ENCODE data around the gene ASIC3.
"Not testable (repeated sequence)": the region's sequence is repeated elsewhere in the genome, so short reads cannot be mapped to it uniquely, and the experiment has no call there.

ASIC3 gene

DNA sequence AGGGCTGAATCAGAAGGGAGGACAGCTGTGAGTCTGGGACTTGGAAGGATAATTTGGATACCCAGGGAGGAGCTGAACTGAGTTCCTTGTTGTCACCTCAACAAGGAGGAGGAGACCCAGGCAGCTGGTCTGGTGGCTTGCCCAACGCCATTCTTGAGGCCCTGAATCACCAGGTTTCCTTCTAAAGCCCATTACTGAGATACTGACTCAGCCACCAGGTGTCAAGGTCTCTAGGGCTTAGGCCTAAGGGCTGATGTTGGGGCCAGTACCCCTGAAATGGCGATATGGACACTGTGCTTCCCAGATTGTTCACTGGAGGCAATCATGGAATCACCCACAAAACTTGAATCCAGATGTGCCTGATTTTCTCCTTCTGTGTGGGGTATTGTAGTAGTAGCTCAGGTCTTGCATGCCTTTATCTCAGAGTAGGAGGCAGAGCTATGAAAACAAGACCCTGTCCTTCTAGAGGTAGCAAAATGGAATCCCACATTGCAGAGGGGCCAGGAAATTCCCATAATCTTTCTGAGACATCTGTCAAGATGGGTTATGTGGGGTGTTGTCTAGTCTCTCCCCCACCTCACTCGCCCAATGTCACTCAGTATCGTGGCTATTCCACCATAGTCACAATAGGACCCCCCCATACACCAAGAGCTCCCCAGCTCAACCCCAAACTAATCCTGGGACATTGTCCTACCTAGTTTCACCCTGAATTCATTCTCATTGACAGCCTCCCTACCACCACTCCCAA lies 22.2 kb upstream of the ASIC3 start:
- no peak for DNase-seq (ENCODE audit: low read depth)
- TF ChIP-seq, protein P1, sequence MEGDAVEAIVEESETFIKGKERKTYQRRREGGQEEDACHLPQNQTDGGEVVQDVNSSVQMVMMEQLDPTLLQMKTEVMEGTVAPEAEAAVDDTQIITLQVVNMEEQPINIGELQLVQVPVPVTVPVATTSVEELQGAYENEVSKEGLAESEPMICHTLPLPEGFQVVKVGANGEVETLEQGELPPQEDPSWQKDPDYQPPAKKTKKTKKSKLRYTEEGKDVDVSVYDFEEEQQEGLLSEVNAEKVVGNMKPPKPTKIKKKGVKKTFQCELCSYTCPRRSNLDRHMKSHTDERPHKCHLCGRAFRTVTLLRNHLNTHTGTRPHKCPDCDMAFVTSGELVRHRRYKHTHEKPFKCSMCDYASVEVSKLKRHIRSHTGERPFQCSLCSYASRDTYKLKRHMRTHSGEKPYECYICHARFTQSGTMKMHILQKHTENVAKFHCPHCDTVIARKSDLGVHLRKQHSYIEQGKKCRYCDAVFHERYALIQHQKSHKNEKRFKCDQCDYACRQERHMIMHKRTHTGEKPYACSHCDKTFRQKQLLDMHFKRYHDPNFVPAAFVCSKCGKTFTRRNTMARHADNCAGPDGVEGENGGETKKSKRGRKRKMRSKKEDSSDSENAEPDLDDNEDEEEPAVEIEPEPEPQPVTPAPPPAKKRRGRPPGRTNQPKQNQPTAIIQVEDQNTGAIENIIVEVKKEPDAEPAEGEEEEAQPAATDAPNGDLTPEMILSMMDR (IDR thresholded peaks at IDR 0.05; ENCODE audit: control insufficient read depth, insufficient read depth, low read depth, low read length, missing control alignments): no peak

DNA sequence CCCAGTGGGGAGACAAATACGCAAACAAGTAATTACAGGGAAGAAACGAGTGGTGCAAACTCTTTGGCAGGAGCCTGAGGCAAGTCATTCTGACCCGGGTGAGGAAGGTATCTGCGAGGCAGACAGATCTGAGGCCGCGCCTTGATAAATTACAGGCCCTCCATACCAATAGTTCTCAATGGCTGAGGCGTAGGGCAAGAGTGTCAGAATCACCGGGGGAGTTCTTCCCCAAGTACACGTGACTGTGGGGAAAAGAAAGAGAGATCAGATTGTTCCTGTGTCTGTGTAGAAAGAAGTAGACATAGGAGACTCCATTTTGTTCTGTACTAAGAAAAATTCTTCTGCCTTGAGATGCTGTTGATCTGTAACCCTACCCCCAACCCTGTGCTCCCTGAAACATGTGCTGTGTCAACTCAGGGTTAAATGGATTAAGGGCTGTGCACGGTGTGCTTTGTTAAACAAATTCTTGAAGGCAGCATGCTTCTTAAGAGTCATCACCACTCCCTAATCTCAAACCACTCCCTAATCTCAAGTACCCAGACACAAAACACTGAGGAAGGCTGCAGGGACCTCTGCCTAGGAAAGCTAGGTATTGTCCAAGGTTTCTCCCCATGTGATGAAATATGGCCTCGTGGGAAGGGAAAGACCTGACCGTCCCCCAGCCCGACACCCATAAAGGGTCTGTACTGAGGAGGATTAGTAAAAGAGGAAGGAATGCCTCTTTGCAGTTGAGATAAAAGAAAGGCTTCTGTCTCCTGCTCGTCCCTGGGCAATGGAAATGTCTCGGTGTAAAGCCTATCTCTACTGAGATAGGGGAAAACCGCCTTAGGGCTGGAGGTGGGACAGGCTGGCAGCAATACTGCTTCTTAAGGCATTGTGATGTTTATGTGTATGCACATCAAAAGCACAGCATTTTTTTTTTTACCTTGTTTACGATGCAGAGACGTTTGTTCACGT lies 21.3 kb upstream of the ASIC3 start:
- DNase-seq (ENCODE audit: low read depth); H3K4me3 ChIP-seq (ENCODE audit: control insufficient read depth, low read depth, low read length): not testable (repeated sequence)

More for the DNA sequence above, 22.2 kb upstream of the ASIC3 start:
- no peak overlapping the region for H3K4me3 ChIP-seq (ENCODE audit: control insufficient read depth, low read depth, low read length)

DNA sequence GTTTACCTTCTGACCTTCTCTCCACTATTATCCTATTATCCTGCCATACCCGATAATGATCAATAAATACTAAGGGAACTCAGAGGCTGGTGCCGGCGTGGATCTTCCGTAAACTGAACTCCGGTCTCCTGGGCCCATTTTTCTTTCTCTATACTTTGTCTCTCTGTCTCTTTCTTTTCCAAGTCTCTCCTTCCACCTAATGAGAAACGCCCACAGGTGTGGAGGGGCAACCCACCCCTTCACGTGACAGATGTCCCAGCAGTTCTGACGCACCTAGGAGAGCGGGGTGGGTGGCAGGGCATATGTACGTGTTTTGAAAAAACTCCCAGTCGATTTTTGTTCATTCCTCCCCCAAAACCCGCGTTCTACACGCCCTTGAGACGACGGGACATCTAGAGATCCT lies 20.6 kb upstream of the ASIC3 start:
- not testable (repeated sequence) for DNase-seq (ENCODE audit: low read depth)
- peak overlapping the region; percentile 79 for H3K4me3 ChIP-seq (ENCODE audit: control insufficient read depth, low read depth, low read length)

DNA sequence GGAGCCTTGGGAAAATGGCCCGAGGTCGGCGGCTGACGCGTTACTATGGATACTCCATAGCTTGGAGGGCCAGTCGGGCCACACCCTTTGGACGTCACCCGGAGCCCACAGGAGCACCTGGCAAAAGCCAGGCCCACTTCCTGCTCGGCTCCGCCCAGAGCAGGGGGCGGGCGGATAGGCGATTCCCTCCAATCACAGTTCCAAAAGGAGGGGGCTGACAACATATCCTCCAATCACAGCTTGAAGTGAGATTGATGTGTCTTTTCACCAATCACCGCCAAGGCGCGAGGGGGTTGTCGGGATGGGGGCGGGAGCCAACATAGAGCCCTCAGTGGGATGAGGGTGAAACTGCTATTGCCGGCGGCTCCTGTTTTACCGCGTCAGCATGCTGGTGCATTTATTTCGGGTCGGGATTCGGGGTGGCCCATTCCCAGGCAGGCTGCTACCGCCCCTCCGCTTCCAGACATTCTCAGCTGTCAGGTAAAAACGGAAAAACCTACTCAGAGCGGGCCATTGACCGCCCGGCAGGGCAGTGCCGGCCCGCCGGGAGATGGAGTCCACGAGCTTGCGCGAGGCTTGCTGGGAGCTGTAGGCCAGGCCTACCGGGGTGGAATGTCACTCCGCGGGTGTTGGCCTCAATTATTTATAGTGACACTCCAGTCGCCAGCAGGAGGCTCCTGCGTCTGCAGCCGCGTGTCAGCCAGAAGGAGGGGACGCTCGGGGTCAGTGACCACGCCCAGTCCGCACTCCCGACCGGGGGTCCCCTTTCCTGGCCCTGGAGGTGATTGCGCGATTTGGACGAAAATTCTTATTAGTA lies 20.0 kb upstream of the ASIC3 start, which contains the start of gene ABCB8:
TSS of gene ABCB8 (plus strand) at position 320 of the 817 bp plus-strand sequence. CDS start at position 386, 66 bp downstream.
- TF ChIP-seq, protein P1 (IDR thresholded peaks at IDR 0.05; ENCODE audit: control insufficient read depth, insufficient read depth, low read depth, low read length, missing control alignments): peak; percentile 53
- DNase-seq (ENCODE audit: low read depth): peak; percentile 95
- H3K4me3 ChIP-seq (ENCODE audit: control insufficient read depth, low read depth, low read length): peak within 1 kb of the TSS; percentile 79

DNA sequence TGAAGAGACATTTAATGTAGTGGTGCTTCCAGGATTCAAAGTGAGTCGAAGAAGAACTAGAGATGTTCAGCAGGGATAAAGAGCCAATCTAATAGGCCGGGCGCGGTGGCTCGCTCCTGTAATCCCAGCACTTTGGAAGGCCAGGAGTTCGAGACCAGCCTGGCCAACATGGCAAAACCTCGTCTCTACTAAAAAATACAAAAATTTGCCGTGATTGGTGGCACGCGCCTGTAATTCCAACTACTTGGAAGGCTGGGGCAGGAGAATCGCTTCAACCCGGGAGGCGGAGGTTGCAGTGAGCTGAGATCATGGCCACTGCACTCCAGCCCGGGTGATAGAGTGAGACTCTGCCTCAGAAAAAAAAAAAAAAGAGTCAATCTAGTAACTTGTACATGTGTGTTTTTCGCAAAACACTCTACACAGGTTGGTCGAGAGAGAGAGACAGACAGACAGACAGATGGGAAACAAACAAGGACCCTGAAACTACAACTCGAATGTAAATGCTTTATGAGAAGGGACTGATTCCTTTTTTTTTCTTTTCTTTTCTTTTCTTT lies 19.3 kb upstream of the ASIC3 start:
- TF ChIP-seq, protein P1 (IDR thresholded peaks at IDR 0.05; ENCODE audit: control insufficient read depth, insufficient read depth, low read depth, low read length, missing control alignments): no peak

DNA sequence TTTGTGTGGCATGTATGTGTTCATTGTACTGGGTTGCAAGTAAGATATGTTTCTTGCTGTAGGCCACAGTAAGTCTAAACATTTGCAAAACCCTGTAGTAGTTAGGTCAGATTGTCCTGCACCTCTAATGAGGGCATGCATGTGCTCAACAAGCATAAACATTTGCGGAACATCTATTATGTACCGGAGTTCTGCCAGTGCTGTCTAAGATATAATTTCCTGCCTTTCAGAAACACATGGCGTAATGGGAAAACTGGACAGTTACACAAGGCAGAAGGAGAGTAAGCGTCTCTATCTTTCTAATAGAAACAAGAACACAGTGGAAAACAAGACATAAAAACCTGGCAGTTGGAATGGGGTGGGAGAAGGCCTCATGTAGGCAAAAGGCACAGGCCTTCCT lies 17.3 kb upstream of the ASIC3 start:
- DNase-seq (ENCODE audit: low read depth): no peak
- TF ChIP-seq, protein P1 (IDR thresholded peaks at IDR 0.05; ENCODE audit: control insufficient read depth, insufficient read depth, low read depth, low read length, missing control alignments): no peak
- no peak overlapping the region for H3K4me3 ChIP-seq (ENCODE audit: control insufficient read depth, low read depth, low read length)

More for the DNA sequence above, 19.3 kb upstream of the ASIC3 start:
- H3K4me3 ChIP-seq (ENCODE audit: control insufficient read depth, low read depth, low read length): peak overlapping the region; percentile 79
- no peak for DNase-seq (ENCODE audit: low read depth)

All from AG09309 (cell line).